ENCODE measurements around the gene S100A11.

S100A11 gene

DNA sequence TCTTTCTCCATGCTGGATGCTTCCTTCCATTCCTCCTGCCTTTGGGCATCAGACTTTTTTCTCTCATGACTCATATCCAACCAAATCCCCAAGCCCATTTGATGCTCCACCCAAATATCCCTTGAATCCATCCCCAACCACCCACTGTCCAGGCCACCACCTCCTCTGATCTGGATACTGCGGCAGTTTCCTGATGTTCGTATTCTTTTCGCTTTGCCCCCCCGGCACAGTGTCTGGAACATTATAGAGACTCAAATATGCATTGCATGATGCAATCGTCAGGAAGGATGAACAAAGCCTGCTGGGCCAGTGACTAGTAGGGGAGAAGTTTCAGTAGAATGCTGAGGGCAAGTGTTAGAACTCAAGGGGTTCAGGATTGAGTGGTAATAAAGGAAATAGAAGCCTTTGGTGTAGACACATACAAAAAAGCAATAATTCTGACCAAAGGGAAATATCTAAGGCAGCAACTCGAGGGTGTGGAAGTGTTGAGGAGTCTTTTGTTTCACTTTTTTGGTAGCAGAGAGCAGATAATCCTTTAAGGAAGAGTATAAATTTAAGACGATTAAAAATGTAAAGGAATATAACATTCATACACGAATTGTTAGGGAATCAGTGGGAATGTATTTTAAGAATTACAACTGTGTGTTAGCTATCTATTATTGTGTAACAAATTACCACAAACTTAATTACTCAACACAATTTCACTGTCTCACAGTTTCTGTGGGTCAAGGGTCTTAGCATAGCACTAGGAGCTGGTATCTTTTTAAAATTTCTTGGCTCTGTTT lies 7.5 kb downstream of the S100A11 start:
- FAIRE-seq (no peak), DNase-seq (ENCODE audit: insufficient read length, low spot score) (no peak)
- TF ChIP-seq TAF1 (IDR thresholded peaks at IDR 0.05; ENCODE audit: low read depth, low read length) (no peak), SPI1 (IDR thresholded peaks at IDR 0.05; ENCODE audit: low read depth, low read length) (no peak), POU2F2 (IDR thresholded peaks at IDR 0.05; ENCODE audit: low read depth, low read length) (no peak), POLR2A (IDR thresholded peaks at IDR 0.05; ENCODE audit: low read depth, low read length) (no peak), POLR2AphosphoS5 (IDR thresholded peaks at IDR 0.05; ENCODE audit: low read depth, low read length) (no peak), PAX5 (IDR thresholded peaks at IDR 0.05; ENCODE audit: insufficient read depth, low read length, severe bottlenecking) (no peak)

DNA sequence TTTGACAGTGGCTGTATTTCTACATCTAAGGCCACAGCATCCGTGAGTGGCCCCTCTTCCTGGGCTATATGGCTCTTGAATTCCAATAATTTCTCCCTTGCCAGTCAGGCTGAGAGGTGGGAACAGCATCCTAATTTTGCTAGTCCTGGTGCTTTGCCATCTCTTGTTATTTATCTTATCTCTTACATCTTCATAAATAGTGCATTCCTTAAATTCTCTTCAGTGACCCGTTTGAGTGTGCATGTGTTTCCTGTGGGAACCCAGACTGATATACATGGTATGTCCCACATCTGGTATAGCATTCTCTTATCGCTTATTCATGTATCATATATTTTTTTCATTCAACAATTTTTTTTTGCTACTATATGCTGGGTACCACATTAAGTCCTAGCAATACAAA lies 9.9 kb downstream of the S100A11 start:
- TF ChIP-seq POLR2A (IDR thresholded peaks at IDR 0.05; ENCODE audit: low read depth, low read length): no peak
- TF ChIP-seq SPI1 (IDR thresholded peaks at IDR 0.05; ENCODE audit: low read depth, low read length): no peak
- no peak for TF ChIP-seq POU2F2 (IDR thresholded peaks at IDR 0.05; ENCODE audit: low read depth, low read length)
- no peak for TF ChIP-seq PAX5 (IDR thresholded peaks at IDR 0.05; ENCODE audit: insufficient read depth, low read length, severe bottlenecking)
- no peak for TF ChIP-seq POLR2AphosphoS5 (IDR thresholded peaks at IDR 0.05; ENCODE audit: low read depth, low read length)
- no peak for TF ChIP-seq TAF1 (IDR thresholded peaks at IDR 0.05; ENCODE audit: low read depth, low read length)
- FAIRE-seq (no peak), DNase-seq (ENCODE audit: insufficient read length, low spot score) (no peak)

DNA sequence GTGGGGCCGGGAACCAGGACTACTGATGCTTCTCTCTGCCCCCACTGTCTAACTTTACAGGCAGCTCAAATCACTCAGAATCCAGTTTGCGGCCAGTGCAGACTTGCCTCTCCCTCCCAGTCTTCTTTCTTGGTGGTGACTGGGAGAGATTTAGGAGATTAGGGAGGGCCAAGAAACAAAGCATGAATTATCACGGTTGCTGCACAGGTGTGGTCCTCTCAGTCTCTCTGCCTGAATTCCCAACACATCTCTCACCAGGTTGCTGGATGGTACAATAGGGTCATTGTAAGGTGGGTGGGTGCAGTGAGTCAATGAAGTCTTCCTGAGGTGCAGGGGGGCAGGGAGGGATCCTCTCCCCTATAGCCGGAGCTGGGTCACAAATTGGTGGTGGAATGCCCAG lies 12.6 kb downstream of the S100A11 start:
- no peak for TF ChIP-seq TAF1 (IDR thresholded peaks at IDR 0.05; ENCODE audit: low read depth, low read length)
- no peak for TF ChIP-seq POLR2A (IDR thresholded peaks at IDR 0.05; ENCODE audit: low read depth, low read length)
- TF ChIP-seq POU2F2 (IDR thresholded peaks at IDR 0.05; ENCODE audit: low read depth, low read length): no peak
- TF ChIP-seq POLR2AphosphoS5 (IDR thresholded peaks at IDR 0.05; ENCODE audit: low read depth, low read length): no peak
- TF ChIP-seq PAX5 (IDR thresholded peaks at IDR 0.05; ENCODE audit: insufficient read depth, low read length, severe bottlenecking): no peak
- TF ChIP-seq SPI1 (IDR thresholded peaks at IDR 0.05; ENCODE audit: low read depth, low read length): no peak
- DNase-seq (ENCODE audit: insufficient read length, low spot score) (no peak), FAIRE-seq (no peak)

DNA sequence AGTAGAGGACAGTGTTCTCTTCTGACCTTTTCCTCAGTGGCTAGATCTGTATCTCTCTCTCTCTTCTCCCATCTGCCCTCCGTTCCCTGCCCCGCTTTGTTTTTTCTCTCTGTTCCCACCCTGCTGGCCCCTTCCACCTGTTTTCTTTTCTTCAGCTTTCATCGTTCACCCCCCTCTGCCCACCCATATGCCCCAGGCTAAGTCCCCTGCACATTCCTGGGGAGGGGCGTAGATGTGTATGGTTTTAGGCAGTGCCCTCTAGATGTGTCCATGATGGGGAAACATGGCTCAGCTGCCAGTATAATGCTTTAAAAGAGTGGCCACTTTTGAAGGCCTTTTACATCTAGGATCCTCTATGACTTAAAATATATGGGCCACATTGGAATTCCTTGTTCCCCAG lies 13.6 kb downstream of the S100A11 start:
- DNase-seq (ENCODE audit: insufficient read length, low spot score): no peak

DNA sequence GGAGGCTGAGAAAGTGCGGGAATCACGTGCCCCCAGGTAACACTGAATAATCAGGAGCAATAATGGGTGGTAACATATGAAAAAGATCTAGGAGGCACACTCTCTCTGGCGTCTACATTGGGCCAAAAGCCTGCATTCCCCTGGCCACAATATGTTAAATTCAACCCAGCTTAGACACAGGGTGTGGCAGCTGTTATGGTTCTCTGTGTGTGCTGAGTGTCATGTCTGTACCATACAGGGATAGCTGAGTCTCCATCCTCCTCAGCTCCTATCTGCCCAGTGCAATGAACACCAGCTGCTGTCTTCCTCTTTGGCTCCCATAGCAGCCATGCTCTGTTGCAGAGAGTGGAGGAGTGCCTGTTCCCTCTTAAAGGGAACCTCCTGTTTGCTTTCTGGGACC lies 14.3 kb downstream of the S100A11 start:
- DNase-seq (ENCODE audit: insufficient read length, low spot score) (no peak), FAIRE-seq (no peak)
- TF ChIP-seq POLR2A (IDR thresholded peaks at IDR 0.05; ENCODE audit: low read depth, low read length) (no peak), POLR2AphosphoS5 (IDR thresholded peaks at IDR 0.05; ENCODE audit: low read depth, low read length) (no peak), PAX5 (IDR thresholded peaks at IDR 0.05; ENCODE audit: insufficient read depth, low read length, severe bottlenecking) (no peak), TAF1 (IDR thresholded peaks at IDR 0.05; ENCODE audit: low read depth, low read length) (no peak), POU2F2 (IDR thresholded peaks at IDR 0.05; ENCODE audit: low read depth, low read length) (no peak), SPI1 (IDR thresholded peaks at IDR 0.05; ENCODE audit: low read depth, low read length) (no peak)

More for the DNA sequence above, 13.6 kb downstream of the S100A11 start:
- TF ChIP-seq TAF1 (IDR thresholded peaks at IDR 0.05; ENCODE audit: low read depth, low read length) (no peak), POLR2AphosphoS5 (IDR thresholded peaks at IDR 0.05; ENCODE audit: low read depth, low read length) (no peak), PAX5 (IDR thresholded peaks at IDR 0.05; ENCODE audit: insufficient read depth, low read length, severe bottlenecking) (no peak), POU2F2 (IDR thresholded peaks at IDR 0.05; ENCODE audit: low read depth, low read length) (no peak), SPI1 (IDR thresholded peaks at IDR 0.05; ENCODE audit: low read depth, low read length) (no peak), POLR2A (IDR thresholded peaks at IDR 0.05; ENCODE audit: low read depth, low read length) (no peak)
- no peak for FAIRE-seq

DNA sequence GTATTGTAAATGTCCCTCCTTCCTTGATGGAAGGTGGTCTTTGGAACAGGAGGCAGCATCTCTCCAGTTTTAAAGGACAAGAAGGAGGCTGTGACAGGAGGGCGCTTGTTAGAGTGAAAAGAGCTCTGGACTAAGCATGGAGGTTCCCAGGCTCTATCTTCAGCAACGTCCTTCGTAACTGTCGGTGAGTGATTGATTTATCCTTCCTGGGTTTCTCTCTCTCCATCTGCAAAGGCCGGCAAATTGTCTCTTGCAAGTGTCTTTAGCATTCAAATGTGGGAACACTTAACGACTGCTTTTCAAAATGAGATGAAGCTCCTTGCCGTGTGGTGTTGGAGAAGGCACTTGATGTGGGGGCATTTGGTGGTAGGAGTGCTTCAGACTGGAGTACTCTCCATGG lies 15.2 kb downstream of the S100A11 start:
- no peak for TF ChIP-seq PAX5 (IDR thresholded peaks at IDR 0.05; ENCODE audit: insufficient read depth, low read length, severe bottlenecking)
- TF ChIP-seq POLR2AphosphoS5 (IDR thresholded peaks at IDR 0.05; ENCODE audit: low read depth, low read length): no peak
- no peak for TF ChIP-seq POLR2A (IDR thresholded peaks at IDR 0.05; ENCODE audit: low read depth, low read length)
- no peak for TF ChIP-seq POU2F2 (IDR thresholded peaks at IDR 0.05; ENCODE audit: low read depth, low read length)
- no peak for TF ChIP-seq TAF1 (IDR thresholded peaks at IDR 0.05; ENCODE audit: low read depth, low read length)
- no peak for TF ChIP-seq SPI1 (IDR thresholded peaks at IDR 0.05; ENCODE audit: low read depth, low read length)
- DNase-seq (ENCODE audit: insufficient read length, low spot score) (no peak), FAIRE-seq (no peak)

DNA sequence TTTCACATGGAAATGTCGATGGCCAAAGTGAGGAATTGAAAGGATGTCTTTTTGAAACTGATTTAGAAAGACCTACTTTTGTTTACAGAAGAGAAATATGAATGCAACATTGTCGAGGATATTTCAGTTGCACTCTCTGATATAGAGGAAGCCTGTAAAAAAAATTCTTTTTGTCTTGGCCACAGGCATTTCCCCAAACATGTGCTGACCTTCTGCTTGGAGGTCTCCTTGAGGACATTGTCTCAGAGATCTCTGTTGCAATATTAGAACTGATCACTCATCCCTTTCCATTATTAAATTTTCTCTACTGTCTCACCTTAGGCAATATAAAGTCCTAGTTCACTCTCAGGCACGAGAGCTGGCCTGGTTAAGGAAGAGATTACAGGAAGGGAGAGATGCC lies 16.0 kb downstream of the S100A11 start:
- TF ChIP-seq TAF1 (IDR thresholded peaks at IDR 0.05; ENCODE audit: low read depth, low read length) (no peak), PAX5 (IDR thresholded peaks at IDR 0.05; ENCODE audit: insufficient read depth, low read length, severe bottlenecking) (no peak), POLR2AphosphoS5 (IDR thresholded peaks at IDR 0.05; ENCODE audit: low read depth, low read length) (no peak), SPI1 (IDR thresholded peaks at IDR 0.05; ENCODE audit: low read depth, low read length) (no peak), POLR2A (IDR thresholded peaks at IDR 0.05; ENCODE audit: low read depth, low read length) (no peak), POU2F2 (IDR thresholded peaks at IDR 0.05; ENCODE audit: low read depth, low read length) (no peak)
- DNase-seq (ENCODE audit: insufficient read length, low spot score) (no peak), FAIRE-seq (no peak)

DNA sequence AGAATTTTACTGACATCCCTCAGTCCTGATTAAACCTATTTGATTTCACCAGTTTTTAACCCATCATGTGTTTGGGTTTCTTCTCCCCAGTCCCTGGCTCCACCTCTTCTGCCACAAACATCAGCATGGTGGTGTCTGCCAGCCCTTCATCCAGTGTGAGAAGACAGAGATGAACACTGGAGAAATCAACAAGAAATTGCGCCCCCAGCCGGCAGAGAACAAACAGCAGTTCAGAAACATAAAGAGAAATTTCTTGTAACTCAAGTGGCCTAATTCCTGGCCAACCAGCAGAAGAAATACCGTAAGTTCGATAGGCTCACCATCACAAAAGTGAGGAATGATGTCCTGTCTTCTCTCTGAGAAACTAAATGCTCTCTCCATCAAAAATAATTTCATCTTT lies 18.3 kb downstream of the S100A11 start:
- FAIRE-seq (no peak), DNase-seq (ENCODE audit: insufficient read length, low spot score) (no peak)
- TF ChIP-seq POLR2AphosphoS5 (IDR thresholded peaks at IDR 0.05; ENCODE audit: low read depth, low read length): no peak
- TF ChIP-seq SPI1 (IDR thresholded peaks at IDR 0.05; ENCODE audit: low read depth, low read length): no peak
- TF ChIP-seq PAX5 (IDR thresholded peaks at IDR 0.05; ENCODE audit: insufficient read depth, low read length, severe bottlenecking): no peak
- TF ChIP-seq TAF1 (IDR thresholded peaks at IDR 0.05; ENCODE audit: low read depth, low read length): no peak
- no peak for TF ChIP-seq POLR2A (IDR thresholded peaks at IDR 0.05; ENCODE audit: low read depth, low read length)
- no peak for TF ChIP-seq POU2F2 (IDR thresholded peaks at IDR 0.05; ENCODE audit: low read depth, low read length)

DNA sequence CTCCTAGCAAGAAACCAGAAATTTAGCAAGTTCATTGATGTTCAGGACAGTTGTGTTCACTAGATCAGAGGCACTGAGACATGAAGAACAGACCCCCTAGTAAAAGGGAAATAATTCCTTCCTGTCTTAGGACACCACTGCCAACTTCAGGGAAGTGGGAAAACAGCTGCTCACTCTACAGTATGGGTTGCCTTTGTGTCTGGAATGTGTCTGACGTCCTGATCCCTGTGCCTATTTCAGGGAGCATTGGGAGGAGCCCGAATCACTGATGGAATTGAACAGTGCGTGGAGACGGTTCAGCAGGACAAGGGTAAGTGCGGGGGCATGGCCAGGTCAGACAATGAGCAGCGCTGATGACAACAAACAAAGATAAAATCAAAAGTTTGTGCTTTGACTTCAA lies 21.0 kb downstream of the S100A11 start:
- FAIRE-seq (no peak), DNase-seq (ENCODE audit: insufficient read length, low spot score) (no peak)
- TF ChIP-seq POLR2A (IDR thresholded peaks at IDR 0.05; ENCODE audit: low read depth, low read length) (no peak), PAX5 (IDR thresholded peaks at IDR 0.05; ENCODE audit: insufficient read depth, low read length, severe bottlenecking) (no peak), TAF1 (IDR thresholded peaks at IDR 0.05; ENCODE audit: low read depth, low read length) (no peak), POLR2AphosphoS5 (IDR thresholded peaks at IDR 0.05; ENCODE audit: low read depth, low read length) (no peak), SPI1 (IDR thresholded peaks at IDR 0.05; ENCODE audit: low read depth, low read length) (no peak), POU2F2 (IDR thresholded peaks at IDR 0.05; ENCODE audit: low read depth, low read length) (no peak)

Data from GM12891 (cell line).